ENCODE data around the gene GNAZ.
"Not testable (repeated sequence)": the region's sequence is repeated elsewhere in the genome, so short reads cannot be mapped to it uniquely, and the experiment has no call there.

Gene GNAZ

DNA sequence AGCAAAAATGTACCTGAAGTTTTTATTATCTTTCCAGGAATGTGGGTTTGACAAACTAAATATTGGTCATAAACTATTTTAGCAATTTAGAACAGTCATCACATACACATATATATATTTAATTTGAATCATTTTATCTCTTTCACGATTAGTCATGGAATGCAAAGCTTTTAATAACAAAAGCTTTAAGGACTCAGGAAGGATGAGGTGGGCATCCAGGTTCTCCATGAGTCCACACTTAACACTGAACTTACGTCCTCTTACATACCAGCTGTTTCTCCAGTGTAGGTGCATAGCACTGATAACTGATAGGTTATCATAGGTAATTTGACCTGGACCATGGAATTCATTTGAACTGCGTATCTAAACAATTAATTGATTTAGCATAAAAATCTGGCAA lies 28.1 kb upstream of the GNAZ start:
- DNase-seq (ENCODE audit: low read depth in 4 of 4, low spot score in 1 of 4): no peak

DNA sequence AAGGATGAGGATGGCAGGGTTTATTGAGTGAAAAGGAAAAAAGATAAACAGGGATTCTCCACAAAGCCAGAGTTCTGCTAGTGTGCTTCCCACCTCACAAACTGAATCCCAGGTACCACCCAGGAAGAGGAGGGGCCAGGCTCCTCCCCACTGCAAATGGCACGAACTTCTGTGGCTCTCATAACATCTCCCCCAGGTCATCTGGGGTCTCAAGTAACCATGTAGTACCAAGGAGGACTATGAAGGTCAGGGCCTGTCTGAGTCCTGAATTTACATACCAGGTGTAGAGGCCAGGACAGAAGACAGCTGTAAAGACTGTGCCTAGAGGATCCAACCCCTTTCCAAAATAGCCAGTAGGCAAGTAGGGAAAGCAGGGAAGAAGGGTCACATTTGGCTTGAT lies 25.7 kb upstream of the GNAZ start:
- no peak for DNase-seq (ENCODE audit: low read depth in 4 of 4, low spot score in 1 of 4)

DNA sequence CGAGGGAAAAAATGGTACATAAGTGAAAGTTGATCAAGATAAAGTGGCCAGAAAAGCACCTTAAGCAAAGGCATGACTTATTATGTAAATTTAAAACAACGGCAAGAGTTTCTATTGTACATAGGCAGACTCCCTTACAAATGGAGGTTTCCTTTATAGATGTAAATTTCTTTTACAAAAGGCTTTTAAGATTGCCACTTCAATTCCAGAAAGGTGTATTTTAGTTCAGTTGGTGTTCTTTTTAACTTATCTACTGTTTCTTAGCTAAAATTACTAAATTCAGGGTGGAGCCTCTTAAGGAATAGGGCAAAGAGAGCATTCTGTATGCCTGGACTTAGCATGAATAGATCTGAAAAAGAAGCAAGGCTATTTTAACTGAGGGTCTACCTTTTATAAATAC lies 24.9 kb upstream of the GNAZ start:
- no peak for DNase-seq (ENCODE audit: low read depth in 4 of 4, low spot score in 1 of 4)

DNA sequence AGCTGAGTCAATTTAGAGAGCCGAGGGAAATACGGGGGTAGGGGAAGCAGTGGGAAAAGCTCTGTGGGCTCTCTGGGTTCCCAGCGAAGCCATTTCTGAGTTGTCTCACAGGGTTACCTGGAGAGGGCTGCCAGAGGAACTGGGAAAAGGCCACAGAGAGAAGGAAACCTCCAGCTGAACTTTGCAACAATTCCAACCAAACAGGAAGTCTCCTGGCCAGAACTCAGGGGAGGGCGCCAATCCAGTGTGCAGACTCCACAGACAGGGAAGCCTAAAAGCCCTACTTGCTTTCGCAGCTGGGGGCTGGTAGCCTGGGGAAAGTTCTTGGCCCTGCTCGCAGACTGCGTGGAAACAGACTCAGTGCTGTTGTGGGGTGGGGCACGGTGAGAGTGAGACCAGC lies 23.1 kb upstream of the GNAZ start:
- no peak for DNase-seq (ENCODE audit: low read depth in 4 of 4, low spot score in 1 of 4)

DNA sequence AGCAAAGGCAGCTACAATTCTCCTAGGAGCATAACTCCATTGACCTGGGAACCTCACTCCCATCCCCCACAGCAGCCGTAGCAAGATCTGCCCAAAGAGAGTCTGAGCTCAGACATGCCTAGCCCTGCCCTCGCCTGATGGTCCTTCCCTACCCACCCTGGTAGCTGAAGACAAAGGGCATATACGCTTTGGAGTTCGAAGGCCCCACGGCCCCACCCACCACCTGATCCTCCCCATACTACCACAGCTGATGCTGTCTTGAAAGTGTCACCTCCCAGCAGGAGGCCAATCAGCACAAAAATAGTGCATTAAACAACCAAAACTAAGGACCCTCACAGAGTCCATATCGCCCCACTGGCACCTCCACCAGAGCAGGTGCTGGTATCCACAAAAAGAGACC lies 22.6 kb upstream of the GNAZ start:
- DNase-seq (ENCODE audit: low read depth in 4 of 4, low spot score in 1 of 4): no peak

DNA sequence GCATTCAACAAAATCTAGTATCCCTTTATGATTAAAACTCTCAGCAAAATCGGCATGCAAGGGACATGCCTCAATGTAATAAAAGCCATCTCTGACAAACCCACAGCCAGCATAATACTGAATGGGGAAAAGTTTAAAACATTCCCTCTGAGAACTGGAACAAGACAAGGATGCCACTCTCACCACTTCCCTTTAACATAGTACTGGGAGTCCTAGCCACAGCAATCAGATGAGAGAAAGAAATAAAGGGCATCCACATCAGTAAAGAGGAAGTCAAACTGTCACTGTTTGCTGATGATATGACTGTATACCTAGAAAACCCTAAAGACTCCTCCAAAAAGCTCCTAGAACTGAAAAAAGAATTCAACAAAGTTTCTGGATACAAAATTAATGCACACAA lies 19.8 kb upstream of the GNAZ start:
- not testable (repeated sequence) for DNase-seq (ENCODE audit: low read depth in 4 of 4, low spot score in 1 of 4)

DNA sequence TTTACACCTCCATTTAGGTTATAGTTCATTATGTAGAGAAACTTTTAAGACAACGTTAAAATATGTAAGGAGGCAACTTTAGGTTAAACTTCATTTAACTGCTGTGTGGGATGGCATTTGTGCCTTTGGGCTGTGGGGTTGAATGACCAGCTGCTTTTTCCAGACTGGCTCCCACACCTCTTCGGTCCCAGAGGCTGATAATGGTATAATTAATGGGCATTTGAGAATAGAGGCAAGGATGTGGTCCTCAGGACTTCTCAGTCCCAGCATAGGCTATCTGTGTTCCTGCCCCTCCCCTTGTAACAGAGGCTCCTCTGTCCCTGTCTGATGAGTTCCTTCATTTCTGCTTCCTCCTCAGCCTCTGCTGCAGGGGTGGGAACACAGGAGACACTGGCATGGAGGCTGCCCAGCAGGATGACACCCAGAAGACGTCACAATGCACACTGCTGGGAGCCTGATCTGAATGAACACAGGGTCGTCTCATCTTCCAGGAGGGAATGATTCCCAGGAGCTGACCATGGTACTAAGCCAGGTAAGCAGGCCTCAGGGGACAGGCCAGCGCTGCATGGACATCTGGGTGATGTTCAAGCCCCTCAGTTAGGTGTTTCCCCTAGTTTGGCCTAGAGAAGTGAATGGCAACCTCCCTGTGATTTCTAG lies 17.1 kb upstream of the GNAZ start:
- DNase-seq (ENCODE audit: low read depth in 4 of 4, low spot score in 1 of 4): no peak

DNA sequence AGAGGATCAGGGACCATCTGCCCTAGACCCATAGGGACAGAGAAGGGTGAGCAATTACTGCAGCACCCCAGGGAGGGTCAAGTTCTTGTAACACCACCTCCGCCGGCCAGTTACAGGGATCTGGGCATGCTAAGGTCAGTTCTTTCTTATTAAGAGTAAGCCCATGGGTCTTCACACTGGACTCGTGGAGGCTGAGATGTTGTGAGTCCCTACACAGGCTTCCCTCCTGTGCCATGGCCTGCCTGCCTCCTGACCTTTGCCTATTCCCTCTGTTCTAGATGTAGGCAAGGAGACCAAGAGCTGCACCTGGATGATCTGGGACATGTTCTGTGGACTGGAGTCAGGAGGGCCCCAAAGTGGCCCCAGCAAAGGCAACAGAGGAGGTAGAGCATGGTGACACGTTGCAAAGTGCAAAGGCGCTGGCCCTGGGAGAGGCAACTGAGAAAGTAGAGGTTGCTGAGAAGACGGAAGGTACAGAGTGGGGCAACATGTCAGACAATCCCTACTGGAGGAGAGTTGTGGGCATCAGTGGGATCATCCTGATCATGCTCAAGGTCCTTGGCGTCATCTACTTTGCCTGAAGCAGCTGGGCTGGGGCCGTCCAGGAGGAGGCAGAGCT lies 16.3 kb upstream of the GNAZ start:
- no peak for DNase-seq (ENCODE audit: low read depth in 4 of 4, low spot score in 1 of 4)

DNA sequence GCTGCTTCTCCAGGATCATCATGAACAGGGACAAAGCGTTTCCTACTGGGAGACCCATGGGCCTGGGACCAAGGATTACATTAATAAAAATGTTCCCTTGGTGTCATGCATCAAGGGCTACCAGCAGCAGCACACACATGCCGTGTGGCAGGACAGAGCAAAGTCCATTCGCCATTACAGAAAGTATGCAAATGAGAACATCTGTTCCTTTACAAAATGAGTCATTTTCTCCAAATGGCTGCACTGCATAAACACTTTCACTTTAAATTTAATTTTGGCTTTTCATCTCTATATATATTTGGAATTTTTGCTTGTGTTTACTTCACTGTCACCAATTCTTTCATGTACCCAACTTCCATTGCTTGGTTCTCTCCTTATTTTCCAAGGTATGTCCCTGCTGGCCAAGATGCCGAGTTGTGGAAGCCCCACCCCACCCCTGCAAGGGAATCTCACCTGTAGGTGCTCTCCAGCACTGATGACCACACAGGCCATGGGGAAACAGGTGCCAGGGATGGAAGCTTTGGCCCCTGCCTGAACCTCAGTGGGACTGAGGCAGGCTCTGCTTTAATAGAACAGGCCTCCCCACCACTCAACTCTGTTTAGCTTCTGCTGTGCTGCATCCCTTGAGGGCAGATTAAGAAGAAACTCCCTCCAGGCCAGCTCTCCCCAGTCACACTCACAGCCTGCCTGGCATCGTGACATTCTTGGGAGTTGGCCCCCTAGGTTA lies 15.6 kb upstream of the GNAZ start:
- DNase-seq (ENCODE audit: low read depth in 4 of 4, low spot score in 1 of 4): no peak

DNA sequence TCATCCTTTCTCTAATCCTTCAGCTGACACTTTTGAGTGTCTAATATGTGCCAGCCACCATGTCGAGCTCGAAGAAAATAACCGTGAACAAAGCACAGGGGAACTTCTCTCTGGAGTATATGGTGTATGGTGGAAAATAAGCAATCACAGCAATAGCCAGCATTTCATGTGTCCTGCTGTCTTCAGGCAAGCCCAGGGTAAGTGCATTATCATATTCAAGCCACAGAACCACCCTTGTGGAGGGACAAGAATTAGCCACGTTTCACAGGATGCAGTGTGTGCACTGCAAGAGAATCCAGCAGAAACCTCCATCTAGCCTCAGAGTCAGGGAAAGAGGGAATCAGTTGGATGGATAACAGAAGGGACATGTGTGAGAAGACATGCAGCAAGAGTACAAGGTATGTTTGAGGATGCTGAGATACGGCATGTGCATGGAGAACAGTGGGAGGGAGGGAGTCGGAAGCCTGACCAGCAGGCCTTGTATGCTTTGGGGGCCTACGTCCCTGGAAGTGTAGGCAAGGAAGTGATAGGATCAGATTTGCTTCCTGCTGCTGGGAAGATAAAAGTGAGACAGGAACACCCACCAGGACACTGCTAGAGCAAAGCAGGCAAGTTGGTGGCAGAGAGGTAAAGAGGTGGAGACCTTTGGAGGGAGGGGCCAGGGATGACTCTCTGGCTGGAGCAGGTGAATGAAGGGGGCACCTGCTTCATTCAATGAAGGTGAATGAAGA lies 14.7 kb upstream of the GNAZ start:
- DNase-seq (ENCODE audit: low read depth in 4 of 4, low spot score in 1 of 4): no peak

DNA sequence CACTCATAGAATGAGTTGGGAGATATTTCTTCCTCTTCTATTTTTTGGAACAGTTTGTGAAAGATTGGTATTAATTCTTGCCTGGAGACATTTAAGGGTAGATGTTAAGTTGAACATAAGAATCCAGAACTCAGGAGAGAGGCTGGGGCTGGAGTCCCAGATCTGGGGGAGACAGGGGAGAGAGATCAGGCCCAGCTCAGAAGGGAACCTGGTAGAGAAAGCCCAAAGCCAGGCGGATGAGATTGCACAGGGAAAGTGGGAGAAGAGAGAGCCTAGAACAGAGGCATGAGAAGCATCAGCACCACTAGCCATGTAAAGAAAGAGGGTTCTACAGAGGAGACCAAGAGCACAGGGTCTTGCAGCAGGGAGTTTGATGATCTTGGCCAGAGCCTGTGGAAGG lies 13.0 kb upstream of the GNAZ start:
- no peak for DNase-seq (ENCODE audit: low read depth in 4 of 4, low spot score in 1 of 4)

DNA sequence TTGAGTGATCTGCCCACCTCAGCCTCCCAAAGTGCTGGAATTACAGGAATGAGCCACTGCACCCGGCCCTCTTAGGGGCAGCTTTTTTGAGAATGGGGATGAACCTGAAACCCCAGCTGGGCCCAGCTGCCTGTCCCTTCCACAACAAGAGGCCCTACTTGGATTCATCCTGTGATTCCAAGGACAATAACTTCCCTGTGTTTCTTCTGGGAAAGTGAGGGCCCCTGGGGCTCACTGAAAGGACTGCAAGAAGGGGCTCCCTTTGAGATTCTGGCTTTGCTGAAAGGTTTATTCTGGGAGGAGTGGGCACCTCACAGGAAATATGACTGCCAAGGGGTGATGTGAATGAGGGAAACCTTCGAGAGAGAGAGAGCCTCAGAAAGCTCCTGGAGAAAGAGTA lies 12.3 kb upstream of the GNAZ start:
- DNase-seq (ENCODE audit: low read depth in 4 of 4, low spot score in 1 of 4): no peak

DNA sequence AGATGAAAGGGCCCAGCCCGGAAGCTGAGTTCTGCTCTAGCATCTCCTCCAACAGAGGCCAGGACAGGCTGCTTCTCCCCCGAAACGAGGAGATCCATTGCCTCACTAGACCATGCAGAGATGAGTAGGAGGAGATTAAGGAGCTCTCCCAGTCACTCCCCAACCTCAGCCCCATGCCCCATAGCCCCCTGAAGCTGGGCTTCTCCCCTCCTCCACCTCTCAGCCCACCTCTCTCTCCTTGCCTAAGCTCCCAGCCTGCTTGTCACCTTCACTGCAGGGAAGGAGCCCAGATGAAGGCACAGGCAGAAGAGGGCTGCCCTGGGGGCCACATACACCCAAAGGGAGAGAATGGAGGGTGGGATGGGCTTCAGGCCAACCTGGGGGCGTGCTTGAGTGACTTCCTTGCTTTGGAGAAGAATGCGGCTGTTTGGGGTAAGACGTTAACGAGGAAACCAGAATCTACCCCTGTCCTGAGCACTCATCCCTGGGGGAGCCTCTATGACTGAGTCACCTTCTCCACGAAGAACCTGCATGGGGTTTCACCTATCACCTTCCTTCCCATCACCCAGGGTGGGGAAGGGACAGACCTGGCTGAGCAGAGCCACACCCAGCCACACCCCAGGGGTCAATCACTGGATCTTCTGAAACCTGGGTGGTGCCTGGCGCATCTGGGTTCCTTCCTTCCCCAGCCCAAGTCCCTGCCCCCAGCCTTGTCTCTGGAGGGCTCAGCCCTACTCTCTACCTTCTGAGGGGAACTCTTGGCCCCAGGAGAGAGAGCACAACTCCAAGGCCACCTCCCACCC lies 11.6 kb upstream of the GNAZ start:
- DNase-seq (ENCODE audit: low read depth in 4 of 4, low spot score in 1 of 4): no peak

DNA sequence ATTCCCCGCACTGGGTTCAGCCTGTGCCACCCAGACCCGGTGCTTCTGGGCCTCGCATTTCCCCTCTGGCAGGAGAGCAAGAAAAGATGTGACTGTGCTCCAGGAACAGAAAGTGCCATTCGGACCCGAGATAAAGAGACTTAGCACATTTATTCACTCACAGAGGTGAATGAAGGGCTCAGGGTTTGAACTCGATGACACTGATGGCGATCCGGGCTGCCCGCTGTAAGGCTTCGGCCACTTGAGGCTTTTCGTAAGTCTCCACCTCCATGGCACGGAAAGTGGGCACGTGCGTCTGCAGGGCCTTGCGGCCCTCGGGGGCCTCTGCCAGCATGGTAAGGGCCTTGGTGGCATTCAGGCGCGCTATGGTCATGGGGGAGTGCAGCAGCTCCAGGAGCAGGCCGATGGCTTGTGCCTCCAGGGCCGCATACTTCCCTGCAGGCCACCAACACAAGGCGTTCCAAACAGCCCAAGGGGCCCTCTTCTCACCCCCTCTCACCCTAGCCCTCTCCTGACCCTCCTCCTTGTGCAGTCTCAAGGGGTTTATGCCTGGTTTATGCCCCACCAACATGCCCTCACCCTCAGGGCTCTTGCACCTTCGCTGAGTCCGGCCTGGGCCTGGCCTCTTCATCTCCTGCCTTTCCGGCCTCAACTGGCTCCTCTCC lies 10.9 kb upstream of the GNAZ start:
- no peak for DNase-seq (ENCODE audit: low read depth in 4 of 4, low spot score in 1 of 4)

DNA sequence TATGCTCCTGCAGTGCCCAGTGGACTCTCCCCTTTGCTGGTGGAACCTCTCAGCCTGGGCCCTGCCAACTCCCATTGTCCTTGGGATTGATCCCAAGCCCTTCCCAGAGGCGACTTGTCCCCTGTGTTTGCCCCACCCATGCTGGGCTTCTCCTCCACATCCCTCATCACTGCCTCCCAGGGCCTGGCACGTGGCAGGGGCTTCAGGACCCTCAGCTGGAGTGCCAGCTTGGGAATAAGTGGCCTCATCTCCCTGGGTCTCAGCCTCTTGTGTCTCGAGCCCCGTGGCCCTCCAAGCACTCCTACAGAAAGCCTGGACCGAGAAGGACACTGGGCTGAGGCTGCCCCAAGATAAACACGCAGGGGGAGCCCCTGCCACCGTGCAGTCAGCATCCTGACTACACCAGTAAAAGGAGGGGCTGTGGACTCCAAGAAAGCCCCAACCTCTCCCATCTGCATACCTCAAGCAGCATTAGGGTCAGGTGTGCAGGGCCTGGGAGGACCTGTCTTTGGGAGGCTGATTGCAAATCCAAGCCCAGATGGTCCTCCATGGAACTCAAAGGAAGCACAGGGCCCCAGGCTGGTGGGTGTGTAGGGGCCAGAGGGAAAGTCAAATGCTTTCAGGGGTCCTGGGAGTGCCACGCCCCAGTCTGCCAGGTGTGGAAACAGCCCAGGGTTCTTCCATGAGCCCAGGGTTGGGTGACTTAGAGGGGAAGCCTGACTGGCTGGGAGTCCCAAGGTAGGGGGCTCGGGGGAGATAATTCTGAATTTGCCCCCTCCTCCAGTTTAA lies 9.5 kb upstream of the GNAZ start:
- DNase-seq (ENCODE audit: low read depth in 4 of 4, low spot score in 1 of 4): no peak

DNA sequence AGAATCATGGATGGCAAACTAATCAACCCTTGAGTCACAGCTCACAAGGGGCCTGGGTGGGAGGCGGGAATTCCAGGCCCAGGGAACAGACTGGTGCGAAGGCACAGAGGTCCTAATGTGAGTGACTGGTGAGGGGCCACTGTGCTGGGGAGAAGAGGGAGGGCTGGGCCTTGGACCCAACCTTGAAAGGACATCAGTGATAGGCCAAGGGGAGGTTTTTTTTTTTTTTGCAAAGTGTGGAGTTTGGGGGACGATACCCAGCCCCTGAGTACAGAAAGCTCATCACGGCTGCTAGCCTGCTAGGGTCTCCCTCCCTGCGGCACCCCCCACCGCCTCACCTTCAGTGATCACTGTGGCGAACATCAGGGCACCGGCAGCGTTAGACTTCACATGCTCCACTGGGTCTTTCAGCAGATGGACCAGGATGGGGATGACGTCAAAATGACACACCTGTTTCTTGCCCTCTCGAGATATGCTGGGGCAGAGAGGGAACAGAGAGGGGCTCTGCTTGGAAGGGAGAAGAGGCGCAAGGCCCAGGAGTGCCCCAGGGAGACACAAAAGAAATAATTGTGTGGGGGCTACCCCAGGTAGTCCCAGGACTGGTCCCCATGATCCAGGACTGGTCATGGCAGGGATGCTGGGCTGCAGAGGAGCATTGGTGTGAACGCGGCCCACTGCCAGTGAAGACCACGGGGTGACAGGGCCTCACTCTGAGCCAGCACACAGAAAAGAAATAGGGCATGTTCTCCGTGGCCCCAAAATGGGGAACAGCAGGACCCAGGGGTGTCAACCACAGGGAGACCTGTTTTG lies 8.6 kb upstream of the GNAZ start:
- no peak for DNase-seq (ENCODE audit: low read depth in 4 of 4, low spot score in 1 of 4)

DNA sequence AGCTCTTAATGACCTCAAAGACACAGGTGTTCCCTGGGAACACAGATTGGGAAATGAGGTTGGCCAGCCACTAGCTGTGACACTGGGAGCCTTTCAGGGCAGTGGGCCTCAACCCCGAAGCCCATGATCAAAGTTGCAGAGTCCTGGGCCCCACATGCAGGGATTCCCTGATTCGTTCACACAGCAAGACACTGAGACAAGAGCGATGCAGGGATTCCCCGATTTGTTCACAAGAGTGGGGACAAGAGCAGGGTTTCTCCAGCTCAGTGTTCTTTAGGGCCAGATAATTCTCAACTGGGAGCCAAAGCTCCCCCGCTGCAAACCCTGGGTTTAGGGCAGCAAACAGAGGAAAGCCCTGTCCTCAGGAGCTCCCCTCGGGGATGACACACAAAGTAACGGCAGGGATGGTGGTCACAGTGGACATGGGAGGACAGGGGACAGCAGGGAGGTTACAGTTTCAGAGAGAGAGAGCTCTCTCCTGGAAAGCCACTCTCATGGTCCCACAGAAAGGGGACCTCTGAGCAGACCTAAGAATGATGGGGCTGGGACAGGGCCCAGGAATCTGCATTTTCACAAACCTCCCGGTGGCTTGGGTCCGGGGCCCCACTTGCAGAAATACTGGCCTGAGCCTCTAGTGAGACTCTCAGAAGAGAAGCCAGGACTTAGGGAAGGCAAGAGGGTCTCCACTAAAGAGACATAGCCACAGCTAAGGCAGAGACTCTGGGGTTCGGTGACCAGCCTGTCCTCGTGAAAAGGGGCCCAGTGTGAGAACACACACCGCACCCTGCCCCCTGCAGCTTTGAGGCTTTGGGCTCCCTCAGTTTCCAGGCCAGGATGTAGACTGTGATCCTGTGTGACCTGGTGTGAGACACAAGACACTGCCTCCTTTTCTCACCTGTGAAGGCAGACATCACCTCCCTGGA lies 7.4 kb upstream of the GNAZ start:
- DNase-seq (ENCODE audit: low read depth in 4 of 4, low spot score in 1 of 4): no peak

Data from stimulated activated CD4-positive, alpha-beta T cell treated with anti-CD3 and anti-CD28 coated beads, Interleukin-1b, Interleukin-23, amount 100 ng/mL, for 24 hours (primary cell).